H1 (cell line): ENCODE data around the gene NRP2. TPM values are rescaled to one million over a fixed set of nuclear protein-coding genes. Genes with fewer than 3 reads are reported as not detected.

Experiments used
- CTCF ChIA-PET: fragments of 300-600 bp; sonication (Branson Sonifier 250); formaldehyde crosslinking; loops from one replicate; lab custom pipeline; 2021; ENCODE audit not compliant: partially characterized antibody; lab: Charles Lee
- POLR2A ChIA-PET: fragments of 300-600 bp; sonication (Branson Sonifier 250); formaldehyde crosslinking; loops from one replicate; lab custom pipeline; 2021; ENCODE audit warnings: inconsistent platforms; ENCODE audit not compliant: partially characterized antibody; lab: Charles Lee
- DNase-seq, 2 experiments: peaks; one replicate each; pipeline versions ENCODE4 v3.0.0 to v3.0.0-alpha.2; 2010 to 2022; ENCODE audit warnings: low spot score in 2 of 2, low read depth in 1 of 2, mixed read lengths in 1 of 2
- FAIRE-seq: peaks from 2 replicates; lab custom pipeline; 2011; peaks lifted over from hg19 to GRCh38; lab: Jason Lieb, UNC
- H2AFZ ChIP-seq: 2 replicates; pipeline ENCODE4 v1.8.1; 2012; ENCODE audit warnings: low read length, inconsistent platforms
- H2AK5ac ChIP-seq: 2 replicates; pipeline ENCODE4 v1.6.1; 2013; ENCODE audit warnings: low read depth, low read length
- H2BK120ac ChIP-seq: replicated peaks from 2 replicates; pipeline ENCODE3; 2013; ENCODE audit warnings: low read depth, low read length, inconsistent platforms
- H2BK12ac ChIP-seq: 2 replicates; pipeline ENCODE4 v1.6.1; 2013; ENCODE audit warnings: low read depth, low read length
- H2BK15ac ChIP-seq: 2 replicates; pipeline ENCODE4 v1.6.1; 2013; ENCODE audit warnings: low read length
- H2BK20ac ChIP-seq: 2 replicates; pipeline ENCODE4 v1.6.1; 2013; ENCODE audit warnings: low read length
- H2BK5ac ChIP-seq: 2 replicates; pipeline ENCODE4 v1.6.1; 2013; ENCODE audit warnings: low read depth, low read length
- H3K14ac ChIP-seq: 2 replicates; pipeline ENCODE4 v1.6.1; 2013; ENCODE audit warnings: inconsistent platforms; ENCODE audit not compliant: insufficient read length
- H3K18ac ChIP-seq: 2 replicates; pipeline ENCODE4 v1.6.1; 2013; ENCODE audit warnings: low read length; ENCODE audit errors: extremely low read depth
- H3K23ac ChIP-seq: 2 replicates; pipeline ENCODE4 v1.6.1; 2013; ENCODE audit warnings: inconsistent platforms; ENCODE audit not compliant: insufficient read length
- H3K23me2 ChIP-seq: 2 replicates; pipeline ENCODE4 v1.6.1; 2013; ENCODE audit warnings: low read depth, low read length
- H3K27ac ChIP-seq: 2 replicates; pipeline ENCODE4 v1.6.1; 2011; ENCODE audit warnings: low read depth, low read length, inconsistent platforms
- H3K27me3 ChIP-seq, 4 experiments: replicated peaks in 1 of 4; 1 replicate in 1 of 4; 2 replicates in 3 of 4; pipeline versions ENCODE4 v1.6.1 to v1.8.1; 2011 to 2013; ENCODE audit warnings: low read length in 3 of 4, mild to moderate bottlenecking in 3 of 4, inconsistent platforms in 2 of 4, mixed read lengths in 2 of 4, moderate library complexity in 1 of 4; ENCODE audit not compliant: control insufficient read depth in 3 of 4, insufficient read depth in 3 of 4; ENCODE audit errors: extremely low read depth in 1 of 4
- H3K36me3 ChIP-seq, 4 experiments: 2 replicates each; pipeline versions ENCODE4 v1.6.1 to v1.8.1; 2011 to 2013; ENCODE audit warnings: mild to moderate bottlenecking in 4 of 4, low read length in 3 of 4, moderate library complexity in 2 of 4, control low read depth in 1 of 4, inconsistent platforms in 1 of 4; ENCODE audit not compliant: insufficient read depth in 4 of 4, control insufficient read depth in 2 of 4
- H3K4ac ChIP-seq: replicated peaks from 2 replicates; pipeline ENCODE3; 2013; ENCODE audit warnings: low read length, low read depth, mixed read lengths, inconsistent platforms; ENCODE audit not compliant: insufficient read length
- H3K4me1 ChIP-seq, 4 experiments: replicated peaks in 1 of 4; 1 replicate in 1 of 4; 2 replicates in 3 of 4; pipeline versions ENCODE4 v1.6.1 to v1.8.1; 2011 to 2013; ENCODE audit warnings: low read length in 3 of 4, inconsistent platforms in 2 of 4, mixed read lengths in 1 of 4; ENCODE audit not compliant: insufficient read depth in 4 of 4, control insufficient read depth in 3 of 4
- H3K4me2 ChIP-seq, 2 experiments: 2 replicates each; pipeline versions ENCODE4 v1.6.1 to v1.8.1; 2011 to 2013; ENCODE audit warnings: low read depth in 2 of 2, low read length in 2 of 2, control low read depth in 1 of 2, inconsistent platforms in 1 of 2, mild to moderate bottlenecking in 1 of 2; ENCODE audit not compliant: insufficient read depth in 1 of 2
- H3K4me3 ChIP-seq, 4 experiments: fragments of 200-600, 300-600 bp in 1 of 4; sonication (generic), shearing (Covaris generic), sonication (Bioruptor Twin) in 1 of 4; 2 replicates each; pipeline versions ENCODE4 v1.5.1 to v1.8.1; 2011 to 2016; ENCODE audit warnings: low read length in 4 of 4, low read depth in 3 of 4, control low read depth in 2 of 4, inconsistent platforms in 2 of 4, mild to moderate bottlenecking in 2 of 4, mixed read lengths in 1 of 4, moderate library complexity in 1 of 4; ENCODE audit not compliant: insufficient read depth in 2 of 4; ENCODE audit errors: extremely low read depth in 1 of 4
- H3K56ac ChIP-seq: replicated peaks from 2 replicates; pipeline ENCODE3; 2013; ENCODE audit warnings: low read depth, mild to moderate bottlenecking, mixed read lengths, low read length, inconsistent platforms; ENCODE audit not compliant: insufficient read length
- H3K79me1 ChIP-seq: 2 replicates; pipeline ENCODE4 v1.6.1; 2013; ENCODE audit warnings: low read depth, low read length, control low read depth
- H3K79me2 ChIP-seq, 2 experiments: 2 replicates each; pipeline versions ENCODE4 v1.6.1 to v1.8.1; 2012 to 2013; ENCODE audit warnings: low read length in 2 of 2, mild to moderate bottlenecking in 2 of 2, inconsistent platforms in 1 of 2; ENCODE audit not compliant: insufficient read depth in 2 of 2, control insufficient read depth in 1 of 2
- H3K9ac ChIP-seq, 4 experiments: replicated peaks in 1 of 4; 1 replicate in 1 of 4; 2 replicates in 3 of 4; pipeline versions ENCODE4 v1.6.1 to v1.8.1; 2011 to 2013; ENCODE audit warnings: low read depth in 3 of 4, low read length in 3 of 4, control low read depth in 2 of 4, mild to moderate bottlenecking in 2 of 4, moderate library complexity in 2 of 4, inconsistent platforms in 1 of 4; ENCODE audit errors: extremely low read depth in 1 of 4
- H3K9me3 ChIP-seq, 2 experiments: 2 replicates each; pipeline versions ENCODE4 v1.6.1 to v1.8.1; 2012 to 2013; ENCODE audit warnings: mild to moderate bottlenecking in 2 of 2, moderate library complexity in 2 of 2, control low read depth in 1 of 2, inconsistent platforms in 1 of 2, low read depth in 1 of 2, low read length in 1 of 2, mixed read lengths in 1 of 2; ENCODE audit not compliant: insufficient read depth in 2 of 2
- H4K20me1 ChIP-seq, 2 experiments: replicated peaks in 1 of 2; 2 replicates each; pipeline versions ENCODE3 to v1.8.1; 2011 to 2013; ENCODE audit warnings: inconsistent platforms in 2 of 2, low read length in 2 of 2, mild to moderate bottlenecking in 1 of 2; ENCODE audit not compliant: insufficient read depth in 2 of 2, control insufficient read depth in 1 of 2
- H4K5ac ChIP-seq: 2 replicates; pipeline ENCODE4 v1.6.1; 2013; ENCODE audit warnings: low read length, low read depth, mixed read lengths, inconsistent platforms; ENCODE audit not compliant: insufficient read length
- H4K8ac ChIP-seq: 2 replicates; pipeline ENCODE4 v1.8.0; 2013; ENCODE audit warnings: mild to moderate bottlenecking, moderate library complexity, low read length, inconsistent platforms; ENCODE audit not compliant: insufficient read depth; ENCODE audit errors: extremely low read depth
- H4K91ac ChIP-seq: replicated peaks from 2 replicates; pipeline ENCODE3; 2013; ENCODE audit warnings: low read length, mixed read lengths, inconsistent platforms; ENCODE audit not compliant: insufficient read length
- CEBPB ChIP-seq: IDR thresholded peaks from 2 replicates; pipeline ENCODE4 v1.6.1; 2012; ENCODE audit warnings: low read depth, low read length
- CHD2 ChIP-seq: IDR thresholded peaks from 2 replicates; pipeline ENCODE4 v1.6.1; 2012; ENCODE audit warnings: low read length, improper control_type of control experiment
- PHF8 ChIP-seq: fragments of 200-600 bp; sonication (generic); conservative IDR thresholded peaks from 2 replicates; pipeline ENCODE4 v1.7.1; 2012; ENCODE audit warnings: low read depth, mild to moderate bottlenecking, inconsistent platforms, low read length, moderate library complexity
- SAP30 ChIP-seq: fragments of 300-600 bp; sonication (generic); IDR thresholded peaks from 2 replicates; pipeline ENCODE4 v1.7.1; 2012; ENCODE audit warnings: low read length, moderate library complexity, mild to moderate bottlenecking, inconsistent platforms; ENCODE audit not compliant: insufficient read depth, insufficient replicate concordance
- WGBS, 2 experiments: shearing (Covaris generic) in 1 of 2; methylation state at CpG; one replicate each; pipeline versions ENCODE4 v1.1.6 to v1.1.7; 2013 to 2015; ENCODE audit warnings: low lambda C conversion rate in 2 of 2, mixed read lengths in 2 of 2, inconsistent platforms in 1 of 2, low coverage in 1 of 2, missing lambda C conversion rate in 1 of 2; ENCODE audit not compliant: insufficient replicate concordance in 2 of 2, insufficient coverage in 1 of 2, insufficient read length in 1 of 2; ENCODE audit errors: extremely low coverage in 1 of 2, missing lambda C conversion rate in 1 of 2; 5-methylcytosine and 5-hydroxymethylcytosine counted together
- polyA plus RNA-seq, 7 experiments: library from polyadenylated mRNA; depleted of rRNA in 3 of 7; stranded (reverse) in 5 of 7; unstranded in 2 of 7; fragments of >200 nt in 5 of 7; fragments of 200-250 nt in 2 of 7; gene quantifications; 1 replicate in 5 of 7; 2 replicates in 1 of 7; 4 replicates in 1 of 7; pipeline versions ENCODE4 v1.2.1 to v1.2.3, GENCODE V29; 2011 to 2013; ENCODE audit warnings: missing spikeins in 2 of 7, mixed read lengths in 2 of 7
- total RNA-seq: library from RNA; stranded (reverse); fragmentation: NEBNext Ultra II Directional; extraction: Animal tissue kit (Norgen Biotek cat#: 25700); gene quantifications from 2 replicates; pipeline ENCODE4 v1.2.1, GENCODE V29; 2021

Gene NRP2
- total and polyA plus RNA-seq, 2 of the 8 experiments (the other 6 are each of a cell fraction or from before 2014, with no cell fraction given): 32.0 to 37.8 TPM

DNA sequence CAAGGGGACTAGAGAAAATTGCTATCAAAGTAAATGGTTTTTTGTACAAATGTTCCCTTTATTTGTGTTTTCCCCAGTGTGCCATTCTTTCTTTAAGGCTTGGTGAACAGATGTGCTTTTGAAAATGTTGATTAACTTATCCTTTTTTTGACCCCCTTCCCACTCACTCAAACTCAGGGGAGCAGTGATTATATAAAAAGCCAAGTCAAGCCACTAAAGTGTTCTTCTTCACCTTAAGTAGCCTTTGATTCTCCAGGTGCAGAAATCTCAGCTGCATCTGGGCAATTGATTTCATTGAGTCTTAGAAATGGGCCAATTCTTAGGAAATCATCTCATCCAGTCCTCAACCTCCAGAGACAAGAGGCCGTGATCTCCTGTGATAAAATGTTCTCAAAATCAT lies 107.6 kb downstream of the NRP2 start:
- Histone ChIP-seq H4K5ac (no peak overlapping the region), H4K8ac (no peak overlapping the region), H3K36me3 (peaks cover 0 to 11% (median 3%) of the 10 kb centered on the region in 4 experiments; a peak in 3 of 8 replicates), H3K27ac (no peak overlapping the region), H3K18ac (no peak overlapping the region), H3K4me3 (no peak overlapping the region), H3K23ac (no peak overlapping the region), H2BK120ac (no peak overlapping the region), H2BK15ac (no peak overlapping the region), H2BK5ac (no peak overlapping the region), H3K79me1 (no peaks in the 10 kb centered on the region), H3K4me1 (no peaks in the 10 kb centered on the region), H3K9ac (no peak overlapping the region), H3K14ac (no peak overlapping the region), H3K23me2 (peaks cover 2% of the 10 kb centered on the region; the same call in 1 of the 2 replicates), H4K91ac (no peak overlapping the region), H2AFZ (no peak overlapping the region), H3K79me2 (no peaks in the 10 kb centered on the region), H3K9me3 (no peaks in the 10 kb centered on the region), H3K4ac (no peak overlapping the region), H3K4me2 (no peak overlapping the region), H2AK5ac (no peak overlapping the region), H2BK12ac (no peak overlapping the region), H2BK20ac (no peak overlapping the region), H3K56ac (no peak overlapping the region), H3K27me3 (no peaks in the 10 kb centered on the region), H4K20me1 (no peaks in the 10 kb centered on the region)
- FAIRE-seq (no peak), DNase-seq (no peak)
- ChIA-PET POLR2A (no interaction called here), CTCF (interaction anchor here (0.7 to 1.1 kb wide), 2 partner anchors 13 to 94 kb away, joined by 3 to 4 read pairs; no protein-coding TSS in a partner anchor)
- TF ChIP-seq PHF8 (no peak), CEBPB (no peak), CHD2 (no peak), SAP30 (no peak)
- 89% methylated on average over 1 of the region's 1 CpG; no CpG with 5 or more reads in 1 of the 2 experiments for WGBS, 2 experiments
